GM12892 (cell line): ENCODE measurements around the gene APOBEC3F.
"Not testable (repeated sequence)": the region's sequence is repeated elsewhere in the genome, so short reads cannot be mapped to it uniquely, and the experiment has no call there.

Source experiments
- POLR2A ChIP-seq: IDR thresholded peaks from 2 replicates; pipeline ENCODE4 v1.6.1; 2011; ENCODE audit warnings: low read depth, low read length, control low read depth
- POLR2AphosphoS5 ChIP-seq: IDR thresholded peaks from 2 replicates; pipeline ENCODE4 v1.6.1; 2011; ENCODE audit warnings: low read depth, low read length, control low read depth
- TAF1 ChIP-seq: IDR thresholded peaks from 2 replicates; pipeline ENCODE4 v1.6.1; 2011; ENCODE audit warnings: low read depth, mild to moderate bottlenecking, control low read depth, low read length, borderline replicate concordance

DNA sequence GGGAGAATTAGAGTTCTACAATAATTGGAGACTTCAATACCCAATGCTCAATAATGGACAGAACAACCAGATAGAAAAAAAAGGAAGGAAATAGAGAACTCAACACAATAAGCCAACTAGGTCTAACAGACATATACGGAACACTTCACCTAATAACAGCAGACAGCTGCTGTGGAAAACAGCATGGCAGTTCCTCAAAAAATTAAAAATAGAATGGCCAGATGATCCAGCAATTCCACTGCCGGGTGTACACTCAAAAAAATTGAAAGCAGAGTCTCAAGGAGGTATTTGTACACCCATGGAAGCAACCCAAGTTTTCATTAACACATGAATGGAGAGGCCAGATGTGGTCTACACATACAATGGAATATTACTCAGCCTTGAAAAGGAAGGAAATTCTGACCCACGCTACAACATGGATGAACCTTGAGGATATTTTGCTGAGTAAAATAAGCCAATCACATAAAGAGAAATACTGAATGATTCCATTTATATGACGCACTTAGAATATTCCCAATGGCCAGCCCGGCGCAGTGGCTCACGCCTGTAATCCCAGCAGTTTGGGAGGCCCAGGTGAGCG lies 32.3 kb upstream of the APOBEC3F start:
- TF ChIP-seq POLR2AphosphoS5, POLR2A, TAF1: not testable (repeated sequence)
